AG04450 (cell line): ENCODE measurements around the gene LIMS2. TPM values are rescaled to one million over a fixed set of nuclear protein-coding genes. Genes with fewer than 3 reads are reported as not detected.

Experiments
- CTCF ChIA-PET: fragments of 300-600, 350-600 bp; formaldehyde crosslinking; extraction: SDS; loops from one replicate; lab custom pipeline; 2022; ENCODE audit warnings: antibody characterized with exemption, inconsistent platforms; lab: Charles Lee
- POLR2A ChIA-PET: fragments of 350-600 bp; formaldehyde crosslinking; extraction: SDS; loops from one replicate; lab custom pipeline; 2021; ENCODE audit warnings: antibody characterized with exemption, inconsistent platforms; lab: Yijun Ruan, JAX
- DNase-seq: peaks from one replicate; pipeline ENCODE4 v3.0.0-alpha.2; 2011; ENCODE audit warnings: low read depth, low spot score
- H3K27ac ChIP-seq: one replicate; pipeline ENCODE4 v1.5.1; 2012; ENCODE audit warnings: low read depth, low read length, control low read depth
- H3K27me3 ChIP-seq: one replicate; pipeline ENCODE4 v1.6.0; 2012; ENCODE audit warnings: low read length; ENCODE audit not compliant: control insufficient read depth, insufficient read depth
- H3K4me3 ChIP-seq: 2 replicates; pipeline ENCODE4 v1.5.1; 2011; ENCODE audit warnings: mild to moderate bottlenecking, low read depth, low read length, control low read depth
- H3K9me3 ChIP-seq: 2 replicates; pipeline ENCODE4 v1.5.1; 2012; ENCODE audit warnings: low read length; ENCODE audit not compliant: control insufficient read depth, insufficient read depth
- CTCF ChIP-seq: IDR thresholded peaks from 2 replicates; pipeline ENCODE4 v1.5.1; 2011; ENCODE audit warnings: low read depth, low read length, control low read depth, inconsistent platforms
- polyA plus RNA-seq: library from polyadenylated mRNA; depleted of rRNA; stranded (reverse); fragments of >200 nt; gene quantifications from 2 replicates; pipeline ENCODE4 v1.2.3, GENCODE V29; 2011

Gene LIMS2
- polyA plus RNA-seq, 1 experiment, result 6.3 TPM

DNA sequence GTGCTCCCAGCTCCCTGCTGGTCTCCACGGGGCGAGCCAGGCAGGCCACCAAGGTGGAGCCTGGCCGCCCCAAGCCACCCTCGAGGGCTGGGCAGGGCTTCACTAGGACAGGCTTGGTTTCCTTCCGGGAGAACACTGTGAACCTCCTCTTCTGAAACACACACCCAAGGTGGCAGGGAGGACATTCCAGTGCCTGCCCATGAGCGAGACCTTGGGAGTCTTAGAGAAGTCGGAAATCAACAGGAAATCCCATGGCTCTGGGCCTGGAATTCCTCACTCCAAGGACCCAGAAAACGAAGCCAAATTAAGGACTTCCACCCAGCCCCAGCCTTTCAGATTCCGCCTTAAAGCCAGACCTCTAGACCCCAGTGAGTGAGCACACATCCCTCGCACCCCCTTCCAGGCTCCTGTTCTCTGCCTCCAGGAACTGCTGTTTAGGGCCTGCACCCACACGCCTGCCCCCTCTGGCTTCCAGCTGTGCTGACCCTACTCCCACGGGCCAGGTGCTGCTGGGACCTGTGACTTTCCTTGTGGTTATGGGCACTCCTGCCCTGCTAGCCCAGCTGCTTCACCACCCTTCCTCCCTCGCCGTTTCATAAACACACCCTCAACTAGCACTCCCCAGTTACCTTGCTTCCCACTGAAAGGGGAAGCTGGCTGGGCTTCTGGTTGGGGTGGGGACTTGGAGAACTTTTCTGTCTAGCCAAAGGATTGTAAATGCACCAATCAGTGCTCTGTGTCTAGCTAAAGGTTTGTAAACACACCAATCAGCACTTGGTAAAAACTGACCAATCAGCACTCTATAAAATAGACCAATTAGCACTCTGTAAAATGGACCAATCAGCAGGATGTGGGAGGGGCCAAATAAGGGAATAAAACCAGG, 15.7 kb downstream of the LIMS2 start:
- POLR2A ChIA-PET, result no interaction called here
- CTCF ChIA-PET, result interaction anchor here (2.1 kb wide), 1 partner anchor 10 kb away, joined by 5 read pairs; no protein-coding TSS in a partner anchor
- H3K4me3 ChIP-seq, result no peak overlapping the region
- peaks cover 3% of the 10 kb centered on the region for H3K27me3 ChIP-seq
- no peak for TF ChIP-seq CTCF
- H3K9me3 ChIP-seq, result no peaks in the 10 kb centered on the region; the same call in 1 of the 2 replicates
- no peak overlapping the region for H3K27ac ChIP-seq
- DNase-seq, result no peak

GRCh38 chr2:127658641-127659407, 16.5 kb downstream of the LIMS2 start:
- CTCF ChIA-PET, result interaction anchor here (2.1 kb wide), 1 partner anchor 9 kb away, joined by 5 read pairs; no protein-coding TSS in a partner anchor
- H3K27me3 ChIP-seq, result no peaks in the 10 kb centered on the region
- TF ChIP-seq CTCF, result no peak
- no peaks in the 10 kb centered on the region; the same call in 1 of the 2 replicates for H3K9me3 ChIP-seq
- no peak overlapping the region for H3K4me3 ChIP-seq
- POLR2A ChIA-PET, result no interaction called here
- no peak overlapping the region for H3K27ac ChIP-seq
- DNase-seq, result no peak

GRCh38 chr2:127658146-127658545, 17.2 kb downstream of the LIMS2 start:
- Histone ChIP-seq H3K27me3 (no peaks in the 10 kb centered on the region), H3K27ac (no peak overlapping the region), H3K9me3 (no peaks in the 10 kb centered on the region; the same call in 1 of the 2 replicates), H3K4me3 (no peak overlapping the region)
- TF ChIP-seq CTCF, result no peak
- no peak for DNase-seq
- ChIA-PET CTCF (no interaction called here), POLR2A (no interaction called here)

GRCh38 chr2:127657232-127657595, 18.1 kb downstream of the LIMS2 start:
- H3K9me3 ChIP-seq, result no peaks in the 10 kb centered on the region; the same call in 1 of the 2 replicates
- POLR2A ChIA-PET, result no interaction called here
- no peak for TF ChIP-seq CTCF
- CTCF ChIA-PET, result no interaction called here
- H3K27me3 ChIP-seq, result no peaks in the 10 kb centered on the region
- no peak overlapping the region for H3K4me3 ChIP-seq
- H3K27ac ChIP-seq, result no peak overlapping the region
- no peak for DNase-seq
